NCI-H526 (cell line): Measurements from ENCODE around the gene ZNRF3.
"Not testable (repeated sequence)": the region's sequence is repeated elsewhere in the genome, so short reads cannot be mapped to it uniquely, and the experiment has no call there.

Experiments used
- DNase-seq, 2 experiments: peaks; one replicate each; lab custom pipeline; 2025; lab: John Stamatoyannopoulos, UW

Gene ZNRF3

DNA sequence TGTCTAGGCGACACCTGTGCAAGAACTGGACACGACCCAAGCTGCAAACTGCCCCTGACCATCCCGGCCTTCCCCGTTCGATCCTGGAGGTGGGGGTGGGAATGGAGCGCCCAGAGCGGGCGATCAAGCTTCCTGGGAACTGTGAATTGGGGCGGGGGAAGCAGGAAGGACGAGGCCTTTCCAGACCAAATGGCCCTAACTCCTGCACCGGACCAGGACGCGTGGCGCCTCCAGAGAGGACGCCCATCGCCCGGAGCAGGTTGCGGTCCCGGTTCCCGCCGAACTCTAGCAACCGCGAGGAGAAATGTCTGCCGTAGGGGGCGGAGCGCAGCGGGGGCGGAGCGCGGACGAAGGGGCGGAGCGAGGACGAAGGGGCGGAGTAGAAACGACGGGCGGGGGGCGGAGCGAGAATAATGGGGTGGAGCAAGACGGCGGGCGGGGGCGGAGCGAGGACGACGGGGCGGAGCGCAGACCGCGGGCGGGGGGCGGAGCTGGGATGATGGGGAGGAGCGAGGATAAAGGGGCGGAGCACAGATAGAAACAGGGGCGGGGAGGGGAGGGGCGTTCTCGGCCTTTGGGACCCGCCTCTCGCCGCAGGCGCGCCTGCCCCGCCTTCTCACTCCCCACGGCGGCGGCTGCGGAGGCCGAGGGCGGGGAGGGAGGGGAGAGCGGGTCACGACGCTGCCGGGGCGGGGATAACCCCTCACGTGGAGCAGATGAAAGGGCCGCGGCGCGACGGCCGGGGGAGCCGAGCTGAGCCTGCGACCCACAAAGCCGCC lies at the start of gene ZNRF3:
TSS of gene ZNRF3 (plus strand) at position 695 of the 779 bp plus-strand sequence. CDS start 195 bp downstream, outside the sequence.
- peak; percentile 28 to 89 for DNase-seq

DNA sequence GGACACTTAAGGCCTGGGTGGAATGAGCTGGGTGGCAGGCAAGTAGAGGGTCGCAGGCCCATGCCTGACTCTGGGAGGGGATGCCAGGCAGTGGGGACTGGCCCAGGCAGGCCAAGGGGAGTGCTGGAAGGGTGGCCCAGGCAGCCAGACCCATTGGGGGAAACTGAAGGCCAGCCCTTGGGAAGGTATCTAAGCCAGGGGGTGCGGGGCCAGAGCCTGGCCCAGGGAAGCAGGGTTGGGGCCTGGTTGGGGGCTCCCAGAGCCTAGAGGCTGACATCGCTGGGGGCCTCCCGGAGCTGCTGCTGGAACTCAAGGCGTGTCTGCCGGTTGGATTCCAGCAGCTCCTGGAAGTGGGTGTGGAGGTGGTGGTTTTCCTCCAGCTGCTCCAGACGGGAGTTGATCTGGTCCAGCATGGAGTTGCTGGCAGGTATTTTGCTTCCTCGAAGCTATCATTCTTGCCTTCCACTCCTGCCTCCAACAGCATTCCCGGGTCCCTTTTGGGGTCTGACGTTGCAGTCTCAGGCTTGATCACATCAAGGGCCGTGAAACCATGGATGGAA lies 47.7 kb upstream of the ZNRF3 start:
- DNase-seq: no peak

DNA sequence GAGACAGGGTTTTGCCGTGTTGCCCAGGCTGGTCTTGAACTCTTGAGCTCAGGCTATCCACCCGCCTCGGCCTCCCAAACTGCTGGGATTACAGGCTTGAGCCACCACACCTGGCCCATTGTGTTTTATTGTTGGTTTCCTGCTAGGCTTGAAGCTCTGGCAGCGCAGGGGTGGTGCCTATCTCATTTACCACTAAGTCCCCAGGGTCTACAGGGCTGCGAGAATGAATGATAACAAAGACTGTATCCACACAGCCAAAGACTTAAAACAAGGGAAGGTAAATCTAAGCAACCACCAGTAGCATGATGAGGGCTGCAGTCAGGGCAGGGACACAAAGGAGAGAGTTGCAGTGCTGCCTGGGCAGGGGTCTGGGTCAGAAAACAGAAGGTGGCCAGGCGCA lies 45.7 kb upstream of the ZNRF3 start:
- DNase-seq: no peak

DNA sequence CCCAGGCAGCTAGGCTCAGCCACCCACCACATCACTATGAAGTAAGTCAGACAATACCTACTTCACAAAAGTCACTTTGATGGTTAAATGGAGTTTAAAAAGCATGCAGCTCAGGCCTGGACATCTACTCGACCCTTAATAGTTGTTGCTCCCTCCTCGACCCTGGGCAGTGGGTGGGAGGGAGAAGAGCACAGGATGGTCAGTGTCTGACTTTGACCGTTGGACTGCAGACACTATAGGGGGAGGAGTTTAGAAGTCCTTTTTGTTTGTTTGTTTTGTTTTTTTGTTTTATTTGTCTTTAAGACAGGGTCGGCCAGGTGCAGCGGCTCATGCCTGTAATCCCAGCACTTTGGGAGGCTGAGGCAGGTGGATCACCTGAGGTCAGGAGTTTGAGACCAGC lies 44.4 kb upstream of the ZNRF3 start:
- DNase-seq: no peak

DNA sequence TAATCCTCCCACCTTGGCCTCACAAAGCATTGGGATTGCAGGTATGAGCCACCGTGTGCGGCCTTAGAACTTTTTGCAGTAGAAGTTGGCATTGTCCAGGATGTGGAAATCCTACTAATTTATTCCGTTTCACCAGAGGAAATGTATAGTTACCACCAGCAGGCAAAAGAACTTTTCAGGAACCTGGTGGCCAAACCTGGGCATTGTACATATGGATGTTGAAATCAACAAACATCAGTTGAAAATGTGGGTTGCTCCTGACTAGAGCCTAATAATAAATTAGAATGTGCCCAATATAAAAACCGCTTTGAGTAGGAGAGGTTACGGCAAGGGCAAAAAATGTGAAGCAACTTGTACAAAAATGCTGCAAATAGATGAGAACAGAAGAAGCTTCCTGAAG lies 42.3 kb upstream of the ZNRF3 start:
- no peak for DNase-seq

DNA sequence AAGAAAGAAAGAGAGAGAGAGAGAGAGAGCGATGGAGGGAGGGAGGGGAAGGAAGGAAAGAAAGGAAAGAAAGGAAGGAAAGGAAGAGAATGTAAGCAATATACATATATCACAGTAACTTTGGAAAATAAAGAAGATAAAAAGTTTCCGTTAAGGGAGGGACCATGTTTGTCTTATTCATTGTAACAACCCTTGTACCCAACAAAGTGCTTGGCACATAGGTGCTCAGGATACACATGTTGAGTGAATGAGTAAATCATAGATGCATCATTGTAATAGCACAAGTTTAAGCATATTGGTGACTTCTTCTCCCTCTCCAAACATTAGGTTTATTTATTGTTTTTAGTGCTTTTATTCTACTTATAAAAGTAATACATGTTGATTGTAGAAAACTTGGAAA lies 39.7 kb upstream of the ZNRF3 start:
- no peak for DNase-seq

DNA sequence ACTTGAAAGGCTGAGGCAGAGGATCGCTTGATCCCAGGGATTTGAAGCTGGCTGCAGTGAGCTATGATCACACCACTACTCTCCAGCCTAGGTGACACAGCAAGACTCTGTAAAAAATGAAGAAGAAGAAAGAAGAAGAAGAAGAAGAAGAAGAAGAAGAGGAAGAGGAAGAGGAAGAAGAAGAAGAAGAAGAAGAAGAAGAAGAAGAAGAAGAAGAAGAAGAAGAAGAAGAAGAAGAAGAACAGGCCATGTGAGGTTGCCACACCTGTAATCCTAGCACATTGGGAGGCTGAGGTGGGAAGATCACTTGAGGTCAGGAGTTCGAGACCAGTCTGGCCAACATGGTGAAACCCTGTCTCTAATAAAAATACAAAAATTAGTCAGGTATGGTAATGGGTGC lies 39.1 kb upstream of the ZNRF3 start:
- DNase-seq: not testable (repeated sequence)

DNA sequence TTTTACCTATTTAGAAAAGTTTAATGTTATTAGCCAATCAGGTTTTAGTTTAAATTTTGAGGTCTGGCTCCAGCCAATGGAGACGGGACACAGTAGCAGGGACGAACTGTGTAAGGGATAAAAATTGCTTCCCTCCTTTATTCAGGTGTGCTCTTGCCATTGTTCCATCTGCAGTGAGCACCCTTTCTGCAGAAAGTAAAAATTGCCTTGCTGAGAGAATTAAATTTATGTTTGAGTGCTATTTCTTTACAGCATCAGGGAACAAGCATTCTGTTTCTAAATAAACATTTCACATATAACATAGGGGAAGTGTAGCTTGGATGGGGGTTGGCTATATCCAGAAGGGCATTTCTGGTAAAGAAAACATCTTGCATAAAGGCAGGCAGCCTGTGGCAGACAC lies 36.4 kb upstream of the ZNRF3 start:
- DNase-seq: no peak

DNA sequence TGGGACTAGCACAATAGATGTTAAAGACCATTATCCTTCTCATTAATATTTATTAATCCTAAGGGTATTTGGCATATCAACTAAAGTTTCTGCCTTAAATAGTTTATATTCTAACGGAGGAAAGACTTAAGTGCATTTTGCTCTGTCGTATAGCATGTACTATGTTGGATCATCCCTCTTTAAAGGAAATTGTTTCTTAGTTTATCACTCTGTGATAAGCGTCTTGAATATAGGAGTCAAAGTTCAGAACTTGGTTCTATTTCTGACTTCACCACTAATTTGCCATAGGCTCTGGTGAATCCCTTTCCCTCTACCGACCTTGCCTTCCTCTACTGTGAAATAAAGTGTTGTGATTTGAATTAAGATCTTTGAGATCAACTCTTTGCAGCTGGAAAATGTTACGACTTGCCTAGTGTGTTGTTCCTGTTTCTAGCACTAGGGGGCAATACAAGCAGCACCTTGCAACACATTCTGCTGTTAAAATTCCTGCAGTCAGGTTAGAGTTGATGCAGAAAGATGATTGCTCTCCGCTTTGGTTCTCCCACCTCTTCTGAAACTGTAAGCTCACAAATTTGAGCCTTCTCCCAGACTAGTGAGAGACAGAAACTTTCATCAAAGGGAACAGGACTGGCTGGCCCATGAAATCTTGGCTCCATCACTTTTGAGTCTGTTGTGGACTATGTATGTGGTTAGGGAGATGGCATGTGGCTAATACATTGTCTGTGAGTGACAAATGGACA lies 27.8 kb upstream of the ZNRF3 start:
- DNase-seq: peak in 1 of 2 experiments; percentile 64

DNA sequence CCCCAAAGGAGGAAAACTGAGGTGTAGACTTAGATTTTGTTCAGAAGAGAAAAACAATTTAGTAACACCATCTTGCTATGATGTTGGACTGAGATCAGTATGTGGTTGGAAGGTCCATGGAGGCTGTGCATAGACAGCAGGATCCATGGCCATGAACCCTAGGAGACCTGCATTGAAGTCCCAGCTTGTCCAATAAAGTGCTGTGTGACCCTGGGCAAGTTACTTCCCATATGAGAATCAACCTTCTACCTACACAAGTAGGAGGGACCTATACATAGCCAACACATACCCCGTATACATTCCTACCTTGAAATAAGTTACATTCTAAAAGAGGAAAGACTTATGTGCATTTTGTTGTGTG lies 27.3 kb upstream of the ZNRF3 start:
- no peak for DNase-seq

DNA sequence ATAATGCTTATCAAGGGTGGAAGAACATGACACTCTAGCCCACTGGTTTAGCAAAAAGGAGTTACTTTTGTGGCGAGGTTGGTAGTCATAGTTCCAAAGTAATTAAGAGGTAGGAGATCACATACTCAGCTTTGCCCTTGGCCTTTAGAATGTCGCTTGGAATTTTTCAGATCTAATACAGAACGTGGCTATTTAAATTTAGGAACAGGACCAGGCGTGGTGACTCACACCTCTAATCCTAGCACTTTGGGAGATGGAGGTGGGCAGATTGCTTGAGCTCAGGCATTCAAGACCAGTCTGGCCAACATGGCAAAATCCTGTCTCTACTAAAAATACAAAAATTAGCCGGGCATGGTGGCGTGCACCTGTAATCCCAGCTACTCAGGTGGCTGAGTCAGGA lies 26.1 kb upstream of the ZNRF3 start:
- no peak for DNase-seq

DNA sequence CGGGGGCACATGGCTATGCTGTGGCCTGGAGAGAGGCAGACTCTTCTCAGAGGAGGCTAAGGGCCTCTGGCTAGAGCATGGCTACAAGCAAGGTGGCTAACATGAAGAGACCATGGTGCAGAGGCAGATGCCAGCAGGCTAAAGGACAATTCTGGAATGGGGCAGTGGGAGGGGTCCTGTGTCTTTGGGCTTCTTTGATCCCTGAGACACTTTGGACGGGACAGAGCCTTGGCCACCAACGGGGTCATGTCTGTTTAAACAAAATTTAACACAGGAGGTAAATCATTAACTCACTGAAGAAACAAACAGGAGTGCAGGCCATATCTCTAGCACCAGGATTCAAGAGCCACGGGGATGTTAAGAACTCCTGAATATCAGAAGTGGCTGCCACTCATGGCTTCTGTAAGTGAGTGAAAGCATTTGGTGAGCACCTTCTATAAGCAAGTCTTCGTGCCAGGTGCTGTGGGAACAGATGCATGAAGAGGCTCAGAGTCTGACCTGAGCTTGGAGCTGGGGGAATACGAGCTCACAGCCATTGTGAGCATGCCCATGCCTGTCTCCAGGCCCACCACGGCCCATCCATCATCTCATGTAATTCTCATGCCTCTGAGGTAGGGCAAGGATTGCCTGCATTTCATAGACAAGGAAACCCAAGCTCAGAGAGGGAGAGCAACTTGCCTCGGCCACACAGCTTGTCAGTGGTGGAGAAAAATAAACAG lies 18.3 kb upstream of the ZNRF3 start:
- no peak for DNase-seq

DNA sequence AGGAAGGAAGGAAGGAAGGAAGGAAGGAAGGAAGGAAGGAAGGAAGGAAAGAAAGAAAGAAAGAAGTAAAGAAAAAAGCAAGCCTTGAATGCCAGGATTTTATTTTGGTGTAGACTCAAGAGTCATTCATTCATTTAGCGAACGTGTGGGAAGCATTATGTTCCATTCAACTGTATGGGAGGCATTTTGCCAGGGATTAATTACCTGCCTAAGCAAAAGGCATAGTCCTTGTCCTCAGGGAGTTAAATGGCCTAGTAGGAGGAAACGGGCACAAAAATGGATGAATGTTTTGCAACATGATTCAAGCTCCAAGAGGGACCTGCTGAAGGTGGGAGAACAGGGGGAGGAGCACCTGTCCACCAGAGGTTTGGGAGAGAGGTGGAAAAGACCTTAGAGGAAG lies 16.2 kb upstream of the ZNRF3 start:
- DNase-seq: no peak

DNA sequence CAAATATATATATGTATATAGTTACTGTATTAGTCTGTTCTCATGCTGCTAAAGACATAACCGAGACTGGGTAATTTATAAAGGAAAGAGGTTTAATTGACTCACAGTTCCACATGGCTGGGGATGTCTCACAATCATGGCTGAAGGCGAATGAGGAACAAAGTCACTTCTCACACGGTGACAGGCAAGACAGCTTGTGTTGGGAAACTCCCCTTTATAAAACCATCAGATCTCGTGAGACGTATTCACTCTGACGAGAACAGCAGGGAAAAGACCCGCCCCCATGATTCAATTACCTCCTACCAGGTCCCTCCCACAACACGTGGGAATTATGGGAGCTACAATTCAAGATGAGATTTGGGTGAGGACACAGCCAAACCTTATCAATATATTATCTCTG lies 15.0 kb upstream of the ZNRF3 start:
- not testable (repeated sequence) for DNase-seq

DNA sequence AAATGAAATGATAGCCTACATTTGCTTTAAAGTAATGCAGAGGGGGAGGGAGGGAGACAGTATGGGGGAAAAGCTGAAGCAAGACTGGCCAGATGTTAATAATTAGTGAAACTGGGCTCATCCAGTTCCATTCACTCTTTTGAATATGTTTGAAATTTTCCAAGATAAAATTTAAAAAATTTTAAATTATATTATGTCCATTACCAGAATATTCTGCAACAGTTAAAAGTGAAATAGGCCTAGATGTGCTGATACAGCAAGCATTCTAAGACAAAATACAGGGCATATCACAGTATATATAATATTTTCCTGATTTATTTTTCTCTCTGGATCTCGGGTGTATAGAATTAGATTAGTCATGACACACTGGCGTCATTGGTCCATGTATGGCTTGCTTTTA lies 13.6 kb upstream of the ZNRF3 start:
- no peak for DNase-seq

DNA sequence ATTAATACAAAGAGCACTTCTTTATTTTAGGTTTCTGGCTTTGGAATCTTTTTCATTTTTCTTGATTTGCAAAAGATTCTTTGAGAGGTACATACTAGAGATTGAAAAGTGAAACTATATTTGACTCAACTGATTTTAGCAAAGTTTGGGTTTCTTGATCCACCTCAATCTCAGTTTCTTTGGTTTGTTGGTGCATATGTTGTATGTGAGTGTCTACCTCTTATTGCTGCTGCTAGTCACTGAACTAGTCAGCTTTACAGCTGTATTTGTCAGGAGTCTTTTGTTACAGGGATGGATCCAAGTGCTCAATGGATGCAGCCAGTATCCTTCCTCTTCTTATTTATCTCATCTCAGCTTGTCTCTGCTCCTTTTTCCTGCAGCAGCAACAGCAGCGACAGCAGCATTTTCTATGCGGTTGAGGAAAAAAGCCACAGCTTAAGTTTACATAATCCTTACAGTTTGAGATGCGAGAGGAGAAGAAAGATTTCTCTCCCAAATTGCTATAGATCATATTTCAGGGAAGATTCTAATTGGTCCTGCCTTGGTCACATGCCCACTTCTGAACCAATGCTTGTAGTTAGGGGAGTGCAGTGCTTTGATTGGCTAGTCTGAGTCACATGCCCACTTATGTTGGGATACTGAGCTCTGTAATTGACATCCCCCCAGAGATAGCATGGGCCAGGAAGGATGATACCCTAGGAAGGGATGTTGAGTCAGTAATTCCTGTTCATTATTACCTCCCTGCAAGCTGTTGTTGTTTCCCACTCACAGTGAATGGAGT lies 10.0 kb upstream of the ZNRF3 start:
- no peak for DNase-seq

DNA sequence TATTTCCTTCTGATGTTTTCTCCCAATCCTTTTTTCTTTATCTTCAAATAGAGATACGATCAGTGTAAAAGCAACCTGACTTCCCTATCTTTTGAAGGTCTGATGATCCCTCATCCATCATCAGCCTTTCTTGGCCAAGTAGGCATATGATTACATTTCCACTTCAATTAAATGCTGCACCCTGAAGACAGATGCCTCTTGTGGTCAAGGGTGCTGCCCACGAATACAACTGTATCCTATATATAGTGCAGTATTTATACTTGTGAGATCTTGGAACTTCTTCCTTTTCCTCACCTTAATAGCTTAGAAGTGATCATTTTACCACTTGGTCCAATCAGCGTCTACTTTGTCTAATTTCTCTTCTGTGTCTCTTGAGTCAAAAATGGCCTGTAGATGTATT lies 9.3 kb upstream of the ZNRF3 start:
- no peak for DNase-seq

DNA sequence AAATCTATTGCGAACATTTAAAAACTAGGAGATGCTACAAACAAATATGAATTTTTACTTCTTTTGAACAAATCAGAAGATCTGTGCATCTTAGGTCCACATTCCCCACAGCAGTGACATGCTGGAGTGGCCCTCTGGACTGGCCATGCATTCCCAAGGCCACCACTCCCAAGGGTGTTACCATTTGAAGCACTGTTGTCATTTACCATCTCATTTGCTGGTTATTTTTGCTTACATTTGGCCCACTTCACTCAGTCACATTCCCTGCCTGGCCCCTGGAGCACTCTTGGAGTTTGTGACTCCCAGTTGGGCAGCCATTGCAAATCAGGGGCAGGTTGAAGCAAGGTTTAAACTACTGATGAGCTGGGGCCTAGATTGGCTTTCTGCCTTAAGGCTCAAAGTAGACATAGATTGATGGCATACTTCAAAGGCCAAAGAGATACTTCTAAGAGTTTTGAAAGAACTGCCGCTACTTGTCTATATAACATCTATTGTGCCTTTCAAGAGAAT lies 8.5 kb upstream of the ZNRF3 start:
- DNase-seq: no peak

DNA sequence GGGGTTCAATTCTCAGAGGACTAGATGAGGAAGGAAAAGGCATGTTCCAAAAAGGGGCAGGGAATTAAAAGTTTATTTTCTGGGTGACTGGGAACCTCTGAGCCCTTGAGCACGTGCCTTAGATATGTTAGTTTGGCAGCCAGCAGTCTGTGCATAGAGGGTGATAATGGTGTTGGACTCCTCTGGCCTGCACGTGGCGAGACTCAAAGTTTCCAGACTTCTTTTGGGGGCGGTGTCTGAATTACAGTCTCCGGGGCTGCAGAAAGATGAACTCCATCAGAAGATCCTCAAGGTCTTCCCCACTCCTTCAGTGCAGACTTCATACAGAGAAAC lies 861 bp upstream of the ZNRF3 start:
- peak in 1 of 2 experiments; percentile 45 for DNase-seq

DNA sequence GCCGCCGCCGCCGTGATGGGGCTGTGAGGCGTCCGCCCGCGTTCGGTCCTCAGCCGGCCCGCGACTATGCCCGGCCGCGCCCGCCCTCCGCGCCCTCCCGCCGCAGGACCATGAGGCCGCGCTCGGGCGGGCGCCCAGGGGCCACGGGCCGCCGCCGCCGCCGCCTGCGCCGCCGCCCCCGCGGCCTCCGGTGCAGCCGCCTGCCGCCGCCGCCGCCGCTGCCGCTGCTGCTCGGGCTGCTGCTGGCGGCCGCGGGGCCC lies 215 bp downstream of the ZNRF3 start:
- DNase-seq: no peak

DNA sequence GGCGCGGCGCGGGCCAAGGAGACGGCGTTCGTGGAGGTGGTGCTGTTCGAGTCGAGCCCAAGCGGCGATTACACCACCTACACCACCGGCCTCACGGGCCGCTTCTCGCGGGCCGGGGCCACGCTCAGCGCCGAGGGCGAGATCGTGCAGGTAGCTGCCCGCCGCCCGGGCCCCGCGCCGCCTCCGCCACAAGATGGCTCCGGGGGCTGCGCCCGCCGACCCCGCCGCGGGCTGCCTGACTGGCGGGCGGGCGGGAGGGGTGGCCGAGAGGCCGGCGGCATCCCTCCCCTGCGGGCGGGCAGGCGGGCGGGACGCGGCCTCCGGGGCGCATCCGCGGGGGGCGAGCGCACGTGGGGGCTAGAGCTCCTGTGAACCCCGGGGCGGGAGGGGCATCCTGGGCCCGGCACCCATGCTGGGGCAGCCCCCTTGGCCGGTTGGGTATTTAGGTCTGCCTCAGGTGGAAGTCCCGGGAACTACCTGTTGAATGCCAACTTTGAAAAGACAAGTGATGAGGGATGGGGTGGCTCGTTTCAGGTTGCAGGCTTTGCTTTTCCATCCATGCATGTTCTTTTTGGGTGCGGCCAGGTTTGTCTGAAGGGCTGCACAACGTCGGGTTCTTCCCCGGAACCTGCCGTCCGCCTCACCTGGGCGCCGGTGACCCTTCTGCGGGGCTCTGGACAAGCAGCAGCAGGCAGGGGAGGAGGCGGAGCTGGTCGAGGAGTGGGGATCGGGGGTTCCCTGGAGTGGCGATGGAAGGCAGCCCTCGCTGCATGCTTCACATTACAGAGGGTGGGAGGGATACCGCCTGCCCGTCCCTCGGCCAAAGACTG lies 760 bp downstream of the ZNRF3 start:
- peak in 1 of 2 experiments; percentile 48 for DNase-seq
